Activated T-cell treated with anti-CD3 and anti-CD28 coated beads for 24 hours (primary cell): Measurements from ENCODE around the gene UNC13C.
"Not testable (repeated sequence)": the region's sequence is repeated elsewhere in the genome, so short reads cannot be mapped to it uniquely, and the experiment has no call there.

Source experiments
- DNase-seq: peaks from one replicate; pipeline ENCODE4 v3.0.0-alpha.2; 2020; ENCODE audit warnings: low read depth

Gene UNC13C

GRCh38 chr15:54307252-54307902 is 329.1 kb downstream of the UNC13C start:
- DNase-seq: no peak

DNA sequence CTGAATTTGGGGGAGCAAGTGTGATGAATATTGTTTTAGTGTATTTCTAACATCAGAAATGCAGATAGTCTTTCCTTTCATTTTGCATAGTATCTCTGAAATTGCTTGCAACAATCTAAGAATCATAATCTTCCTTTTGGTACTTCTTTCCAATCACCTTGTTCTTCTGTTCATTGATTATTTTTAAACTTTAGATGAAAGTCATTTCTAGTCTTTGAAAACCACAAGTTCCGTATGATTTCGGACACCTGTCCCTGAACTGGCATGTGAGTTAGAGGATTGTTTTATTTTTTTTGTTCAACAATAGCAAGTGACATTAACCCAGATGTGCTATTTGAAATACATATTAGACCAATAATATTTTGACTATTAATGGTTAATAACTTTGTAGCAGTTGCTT is 329.7 kb downstream of the UNC13C start:
- no peak for DNase-seq

- DNase-seq: no peak
These were observed 334.3 kb downstream of the UNC13C start for GRCh38 chr15:54312528-54312927.

- no peak for DNase-seq
These were observed 343.2 kb downstream of the UNC13C start for GRCh38 chr15:54321426-54321825.

- no peak for DNase-seq
These were observed 344.1 kb downstream of the UNC13C start for GRCh38 chr15:54322341-54322740.

- no peak for DNase-seq
These were observed 367.1 kb downstream of the UNC13C start for GRCh38 chr15:54345301-54345700.

GRCh38 chr15:54345827-54346226 is 367.6 kb downstream of the UNC13C start:
- no peak for DNase-seq

DNA sequence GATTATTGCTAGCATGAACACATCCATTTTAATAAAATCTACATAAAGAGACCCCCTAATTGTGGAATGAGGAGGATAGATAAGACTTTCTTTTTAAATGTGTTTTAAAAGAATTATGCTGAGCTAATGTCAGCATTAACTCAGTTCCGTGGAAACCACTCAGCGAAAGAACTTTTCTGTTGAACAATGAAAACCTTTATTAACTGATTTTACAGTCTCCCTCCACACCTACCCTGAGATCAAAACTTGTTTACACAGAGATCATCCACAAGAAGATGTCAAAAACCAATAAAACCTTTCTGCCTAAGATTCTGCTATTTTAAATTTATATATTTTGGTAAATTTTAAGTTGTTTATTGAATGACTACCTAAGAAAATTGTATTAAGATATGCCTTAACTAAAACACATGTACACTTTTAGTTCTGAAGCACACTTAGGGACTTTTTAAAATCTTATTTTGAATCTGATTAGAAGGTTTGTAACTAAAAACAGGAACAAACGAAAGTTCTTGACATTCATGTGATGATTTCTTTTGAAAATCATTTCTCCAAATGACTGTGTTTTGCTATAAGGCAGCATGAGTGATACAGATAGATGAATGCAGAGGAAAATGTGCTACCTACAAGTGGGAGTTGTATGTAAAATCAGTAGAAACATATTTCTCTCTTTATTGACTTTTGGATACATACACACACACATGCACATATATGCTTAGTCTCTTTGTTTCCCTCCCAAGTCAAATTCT is 369.0 kb downstream of the UNC13C start:
- DNase-seq: no peak

DNA sequence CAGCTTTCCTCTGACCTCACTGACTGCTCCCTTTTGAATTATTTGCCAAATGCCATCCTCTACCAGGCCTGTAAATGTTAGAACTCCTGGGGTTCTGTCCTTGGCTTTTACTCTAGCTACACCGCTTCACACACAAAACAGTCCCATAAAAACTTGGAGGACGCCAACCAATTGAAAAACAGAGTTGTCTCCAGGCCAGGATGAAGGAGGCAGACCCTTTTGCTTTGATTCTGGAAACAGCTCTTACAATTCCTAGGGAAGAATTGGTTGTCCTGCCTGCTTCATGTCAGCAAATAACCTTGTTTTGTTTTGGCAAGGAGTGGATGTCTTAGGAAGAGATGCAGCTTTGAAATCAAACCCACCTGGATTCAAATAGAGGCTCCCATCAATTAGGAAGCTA is 375.5 kb downstream of the UNC13C start:
- no peak for DNase-seq

GRCh38 chr15:54354341-54354740 is 376.1 kb downstream of the UNC13C start:
- DNase-seq: no peak

GRCh38 chr15:54364961-54365360 is 386.7 kb downstream of the UNC13C start:
- no peak for DNase-seq

GRCh38 chr15:54373332-54373731 is 395.1 kb downstream of the UNC13C start:
- DNase-seq: no peak

GRCh38 chr15:54374184-54374952 is 396.1 kb downstream of the UNC13C start:
- DNase-seq: no peak

DNA sequence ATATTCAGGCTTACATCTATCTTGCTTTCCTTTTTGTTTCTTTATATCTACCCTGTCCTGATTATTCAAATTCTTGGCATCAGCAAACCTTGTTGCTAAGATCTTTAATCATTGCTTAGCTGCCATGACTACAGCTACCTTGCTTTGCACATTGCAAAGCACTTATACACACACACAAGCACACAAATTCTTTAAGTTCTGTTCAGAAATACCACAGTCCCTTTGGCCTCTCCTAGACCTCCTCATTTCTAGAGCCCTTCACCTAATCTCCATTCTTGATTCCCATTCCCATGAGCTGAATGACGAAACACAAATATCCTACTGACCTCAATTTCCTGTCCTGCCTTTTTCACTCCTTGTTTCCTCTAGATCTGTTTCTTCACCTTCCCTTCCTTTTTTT is 409.6 kb downstream of the UNC13C start:
- DNase-seq: no peak

GRCh38 chr15:54388746-54389145 is 410.5 kb downstream of the UNC13C start:
- DNase-seq: no peak

GRCh38 chr15:54410481-54410880 is 432.2 kb downstream of the UNC13C start:
- DNase-seq: no peak

- no peak for DNase-seq
These were observed 445.9 kb downstream of the UNC13C start for GRCh38 chr15:54424171-54424570.

GRCh38 chr15:54428596-54428995 is 450.4 kb downstream of the UNC13C start:
- no peak for DNase-seq

DNA sequence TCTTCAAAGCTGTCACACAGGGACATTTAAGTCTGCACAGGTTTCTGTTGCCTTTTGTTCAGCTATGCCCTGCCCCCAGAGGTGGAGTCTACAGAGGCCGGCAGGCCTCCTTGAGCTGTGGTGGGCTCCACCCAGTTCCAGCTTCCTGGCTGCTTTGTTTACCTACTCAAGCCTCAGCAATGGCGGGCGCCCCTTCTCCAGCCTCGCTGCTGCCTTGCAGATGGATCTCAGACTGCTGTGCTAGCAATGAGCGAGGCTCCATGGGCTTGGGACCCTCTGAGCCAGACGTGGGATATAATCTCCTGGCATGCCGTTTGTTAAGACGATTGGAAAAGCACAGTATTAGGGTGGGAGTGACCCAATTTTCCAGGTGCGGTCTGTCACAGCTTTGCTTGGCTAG is 472.0 kb downstream of the UNC13C start:
- not testable (repeated sequence) for DNase-seq

DNA sequence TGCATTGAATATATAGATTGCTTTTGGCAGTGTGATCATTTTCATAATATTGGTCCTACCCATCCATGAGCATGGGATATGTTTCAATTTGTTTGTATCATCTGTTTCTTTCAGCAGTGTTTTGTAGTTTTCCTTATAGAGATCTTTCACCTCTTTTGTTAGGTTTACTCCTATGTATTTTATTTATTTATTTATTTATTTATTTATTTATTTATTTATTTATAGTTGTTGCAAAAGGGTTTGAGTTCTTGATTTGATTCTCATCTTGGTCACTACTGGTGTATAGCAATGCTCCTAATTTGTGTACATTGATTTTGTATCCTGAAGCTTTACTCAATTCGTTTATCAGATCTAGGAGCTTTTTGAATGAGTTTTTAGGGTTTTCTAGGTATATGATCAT is 478.2 kb downstream of the UNC13C start:
- no peak for DNase-seq

DNA sequence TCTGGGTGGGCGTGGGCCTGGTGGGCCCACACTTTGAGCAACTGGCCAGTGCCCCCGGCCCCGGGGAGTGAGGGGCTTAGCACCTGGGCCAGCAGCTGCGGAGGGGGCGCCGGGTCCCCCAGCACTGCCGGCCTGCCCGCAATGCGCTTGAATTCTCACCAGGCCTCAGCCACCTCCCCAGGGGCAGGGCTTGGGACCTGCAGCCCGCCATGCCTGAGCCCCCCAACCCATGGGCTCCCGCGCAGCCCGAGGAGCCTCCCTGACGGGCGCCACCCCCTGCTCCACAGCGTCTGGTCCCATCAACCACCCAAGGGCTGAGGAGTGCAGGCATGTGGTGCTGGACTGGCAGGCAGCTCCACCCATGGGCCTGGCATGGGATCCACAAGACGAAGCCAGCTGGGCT is 484.3 kb downstream of the UNC13C start:
- DNase-seq: no peak

DNA sequence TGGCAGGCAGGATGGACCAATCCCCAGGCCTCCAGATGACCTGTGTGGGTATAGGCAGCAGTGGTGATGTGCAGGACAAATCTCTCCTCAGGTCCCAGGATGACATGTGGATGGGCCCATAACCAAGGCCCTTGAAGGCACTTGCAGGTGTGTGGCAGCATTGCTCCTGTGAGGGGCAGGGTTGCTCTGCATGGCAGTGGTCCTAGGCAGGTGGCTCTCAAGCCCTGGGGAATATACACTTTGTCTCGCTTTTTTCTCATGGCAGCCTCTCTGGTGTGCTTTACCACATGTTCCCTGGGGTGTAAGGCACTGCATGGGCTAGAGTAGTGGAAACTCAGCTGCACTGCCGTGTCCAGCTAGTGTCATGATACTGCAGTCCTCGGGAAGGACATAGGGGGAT is 503.6 kb downstream of the UNC13C start:
- DNase-seq: no peak

DNA sequence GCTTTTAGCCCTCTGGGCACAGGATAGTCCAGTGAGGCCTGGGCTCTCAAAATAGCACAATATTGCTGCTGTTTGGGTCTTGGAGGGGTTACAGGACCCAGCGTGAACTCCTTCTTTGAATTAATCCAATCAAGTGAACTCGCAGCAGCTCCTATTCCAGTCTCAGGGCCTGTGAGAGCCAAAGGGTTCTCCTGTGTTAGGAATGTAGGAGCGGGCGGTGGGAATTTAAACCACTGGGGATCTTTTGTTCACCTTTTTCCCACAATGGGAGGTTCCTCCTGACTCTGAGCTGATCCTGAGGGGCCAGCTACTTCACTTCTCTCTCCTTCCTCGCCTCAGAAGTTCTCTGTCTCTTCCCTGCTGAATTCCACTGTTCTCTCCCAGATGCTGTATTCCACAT is 504.0 kb downstream of the UNC13C start:
- no peak for DNase-seq
